Glomerular visceral epithelial cell (primary cell): ENCODE results near the gene SH3GL1.

ENCODE experiments used
- DNase-seq: peaks from one replicate; pipeline ENCODE4 v3.0.0-alpha.2; 2016; ENCODE audit errors: extremely low spot score

SH3GL1 gene

DNA sequence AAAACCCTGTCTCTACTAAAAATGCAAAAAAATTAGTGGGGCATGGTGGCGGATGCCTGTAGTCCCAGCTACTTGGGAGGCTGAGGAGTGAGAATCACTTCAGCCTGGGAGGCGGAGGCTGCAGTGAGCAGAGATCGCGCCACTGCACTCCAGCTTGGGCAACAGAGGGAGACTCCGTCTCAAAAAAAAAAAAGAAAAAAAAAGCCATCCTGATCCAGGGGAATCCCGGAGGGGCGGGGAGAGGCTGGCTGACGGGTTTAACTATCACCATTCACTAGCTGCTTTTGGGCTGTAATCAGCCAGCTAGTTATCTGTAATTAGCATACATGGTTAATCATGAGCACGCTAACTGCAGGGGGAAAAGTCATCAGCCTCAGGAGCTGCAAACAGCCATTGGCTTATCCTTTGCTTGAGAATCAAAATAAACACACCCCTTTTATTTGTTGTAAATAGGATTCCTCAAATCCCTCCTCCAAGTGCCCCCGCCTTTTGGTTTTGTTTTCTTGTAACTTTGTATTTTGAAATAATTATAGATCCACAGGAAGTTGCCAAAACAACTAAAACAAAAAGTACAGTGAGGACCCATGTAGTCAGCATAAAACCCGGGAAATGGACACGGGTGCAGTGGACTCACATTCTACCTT is 86.4 kb downstream of the SH3GL1 start:
- DNase-seq: no peak
